Esophagus muscularis mucosa (tissue), 4 donors: Measurements from ENCODE around the gene ABCA2. TPM values are rescaled to one million over a fixed set of nuclear protein-coding genes. Genes with fewer than 3 reads are reported as not detected.
"Not testable (repeated sequence)": the region's sequence is repeated elsewhere in the genome, so short reads cannot be mapped to it uniquely, and the experiment has no call there.

Experiments used
- DNase-seq: peaks from one replicate; pipeline ENCODE4 v3.0.0-alpha.2; 2017; ENCODE audit errors: extremely low spot score
- H3K27ac ChIP-seq, 4 donors: fragments of 200-600 bp; sonication (generic); replicated peaks in 1 of 4; 1 replicate in 3 of 4; 2 replicates in 1 of 4; pipeline ENCODE4 v1.5.1; 2016 to 2019; ENCODE audit warnings: mild to moderate bottlenecking in 1 of 4
- H3K27me3 ChIP-seq, 4 donors: fragments of 200-600 bp; sonication (generic); one replicate each; pipeline versions ENCODE4 v1.5.1 to v1.6.0; 2016 to 2019
- H3K36me3 ChIP-seq, 4 donors: fragments of 200-600 bp; sonication (generic); one replicate each; pipeline ENCODE4 v1.5.1; 2016 to 2019
- H3K4me1 ChIP-seq, 4 donors: fragments of 200-600 bp; sonication (generic); one replicate each; pipeline ENCODE4 v1.5.1; 2016 to 2019
- H3K4me3 ChIP-seq, 4 donors: fragments of 200-600 bp; sonication (generic); 1 replicate in 2 of 4; 2 replicates in 2 of 4; pipeline ENCODE4 v1.5.1; 2016 to 2019; ENCODE audit warnings: mild to moderate bottlenecking in 4 of 4, moderate library complexity in 1 of 4
- H3K9me3 ChIP-seq, 4 donors: fragments of 200-600 bp; sonication (generic); 1 replicate in 3 of 4; 2 replicates in 1 of 4; pipeline ENCODE4 v1.5.1; 2016 to 2019
- EP300 ChIP-seq: sonication (generic); formaldehyde crosslinking; IDR thresholded peaks from one replicate; pipeline ENCODE4 v1.6.1; 2017; ENCODE audit warnings: antibody characterized with exemption
- POLR2A ChIP-seq: fragments of 450-650 bp; IDR thresholded peaks from one replicate; pipeline ENCODE4 v1.6.1; 2017; ENCODE audit warnings: antibody characterized with exemption, moderate library complexity, mild to moderate bottlenecking, low read depth
- POLR2AphosphoS5 ChIP-seq, 2 donors: sonication (generic); formaldehyde crosslinking; IDR thresholded peaks; one replicate each; pipeline ENCODE4 v1.6.1; 2017; ENCODE audit warnings: antibody characterized with exemption in 2 of 2
- WGBS: methylation state at CpG from one replicate; pipeline ENCODE4 v1.1.5; 2018; 5-methylcytosine and 5-hydroxymethylcytosine counted together
- intact Hi-C: fragments of 100-400 bp; cut with DNase I; formaldehyde crosslinking; loops from one replicate; pipeline ENCODE4 v1.15.1; 2023
- total RNA-seq, 4 donors: library from RNA; depleted of rRNA; stranded (reverse); fragments of >200 nt; gene quantifications; one replicate each; pipeline versions ENCODE4 v1.1.0 to v1.2.1, GENCODE V29; 2016
- TF ChIP-seq, protein P1 (sequence below), 3 experiments: fragments of 200-600 bp in 2 of 3; fragments of 450-650 bp in 1 of 3; sonication (generic) in 2 of 3; IDR thresholded peaks; one replicate each; pipeline ENCODE4 v1.5.1; 2017 to 2019; ENCODE audit warnings: antibody characterized with exemption in 3 of 3, mild to moderate bottlenecking in 2 of 3, moderate library complexity in 1 of 3

Gene ABCA2
- total RNA-seq, 4 donors from 2014 or later, result 17.4 to 30.9 (median 21.6) TPM

DNA sequence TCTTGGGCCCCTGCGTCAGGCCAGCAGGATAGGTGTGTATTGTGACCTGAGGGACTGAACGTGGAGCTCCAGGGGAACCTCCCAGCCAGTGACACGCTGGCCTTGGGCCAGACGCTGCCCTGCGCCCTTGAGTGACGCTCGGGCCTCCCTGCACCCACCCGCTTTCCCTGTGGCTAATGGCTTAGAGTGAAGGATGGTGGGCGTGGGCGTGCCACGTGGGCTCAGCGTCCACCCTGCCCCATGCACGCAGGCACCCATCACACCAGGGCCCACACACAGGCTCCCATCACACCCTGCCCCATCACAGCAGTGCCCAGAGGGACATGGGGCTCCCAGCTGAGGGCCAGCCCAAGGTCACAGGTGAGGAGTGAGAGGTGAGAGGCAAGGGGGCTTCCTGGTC, 9.0 kb upstream of the ABCA2 start:
- TF ChIP-seq POLR2AphosphoS5 (IDR thresholded peaks at IDR 0.05), result no peak
- H3K9me3 ChIP-seq, result no peaks in the 10 kb centered on the region
- peaks cover 0 to 8% (median 0%) of the 10 kb centered on the region in 4 donors for H3K27me3 ChIP-seq
- H3K4me1 ChIP-seq, result peaks cover 14 to 22% (median 18%) of the 10 kb centered on the region in 4 donors
- WGBS, result 82% methylated on average over 5 of the region's 13 CpGs
- DNase-seq, result no peak
- H3K36me3 ChIP-seq, result peaks cover 8 to 51% (median 47%) of the 10 kb centered on the region in 4 donors
- H3K27ac ChIP-seq, result no peak overlapping the region
- no peak overlapping the region for H3K4me3 ChIP-seq
- intact Hi-C loops, result loop anchor here (5.0 kb wide), 1 partner anchor 90 kb away; the partner anchor contains the start of gene C8G

DNA sequence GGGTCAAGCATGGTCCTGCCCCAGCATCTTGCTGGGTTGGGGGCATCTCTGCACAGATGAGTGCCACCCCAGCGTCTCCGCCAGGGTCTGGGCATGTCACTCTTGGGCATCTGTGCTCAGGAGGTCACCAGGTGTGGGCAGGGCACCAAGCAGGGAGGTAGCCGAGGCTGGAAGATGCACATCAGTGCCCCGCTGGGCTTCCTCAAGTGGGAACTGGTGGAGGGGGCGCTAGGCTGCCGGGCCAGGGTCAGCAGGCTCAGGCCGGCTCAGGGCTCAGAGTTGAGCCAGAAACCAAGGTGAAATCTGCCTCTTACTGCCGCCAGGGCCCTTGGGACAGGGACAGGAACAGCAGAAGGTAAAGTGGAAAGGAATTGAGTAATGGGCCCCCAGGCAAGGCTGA, 7.9 kb upstream of the ABCA2 start:
- Histone ChIP-seq H3K4me3 (no peak overlapping the region), H3K4me1 (peaks cover 9 to 19% (median 14%) of the 10 kb centered on the region in 4 donors), H3K27me3 (peaks cover 0 to 8% (median 0%) of the 10 kb centered on the region in 4 donors), H3K36me3 (peaks cover 8 to 41% (median 37%) of the 10 kb centered on the region in 4 donors), H3K9me3 (no peaks in the 10 kb centered on the region), H3K27ac (no peak overlapping the region)
- 83% methylated on average over 5 of the region's 8 CpGs for WGBS
- no peak for DNase-seq
- intact Hi-C loops, result loop anchor here (2.0 to 5.0 kb wide), 2 partner anchors 89 to 249 kb away; partner anchors contain the start of gene C8G
- TF ChIP-seq EP300 (no peak), POLR2A (no peak), POLR2AphosphoS5 (IDR thresholded peaks at IDR 0.05) (no peak)
- TF ChIP-seq, protein P1, sequence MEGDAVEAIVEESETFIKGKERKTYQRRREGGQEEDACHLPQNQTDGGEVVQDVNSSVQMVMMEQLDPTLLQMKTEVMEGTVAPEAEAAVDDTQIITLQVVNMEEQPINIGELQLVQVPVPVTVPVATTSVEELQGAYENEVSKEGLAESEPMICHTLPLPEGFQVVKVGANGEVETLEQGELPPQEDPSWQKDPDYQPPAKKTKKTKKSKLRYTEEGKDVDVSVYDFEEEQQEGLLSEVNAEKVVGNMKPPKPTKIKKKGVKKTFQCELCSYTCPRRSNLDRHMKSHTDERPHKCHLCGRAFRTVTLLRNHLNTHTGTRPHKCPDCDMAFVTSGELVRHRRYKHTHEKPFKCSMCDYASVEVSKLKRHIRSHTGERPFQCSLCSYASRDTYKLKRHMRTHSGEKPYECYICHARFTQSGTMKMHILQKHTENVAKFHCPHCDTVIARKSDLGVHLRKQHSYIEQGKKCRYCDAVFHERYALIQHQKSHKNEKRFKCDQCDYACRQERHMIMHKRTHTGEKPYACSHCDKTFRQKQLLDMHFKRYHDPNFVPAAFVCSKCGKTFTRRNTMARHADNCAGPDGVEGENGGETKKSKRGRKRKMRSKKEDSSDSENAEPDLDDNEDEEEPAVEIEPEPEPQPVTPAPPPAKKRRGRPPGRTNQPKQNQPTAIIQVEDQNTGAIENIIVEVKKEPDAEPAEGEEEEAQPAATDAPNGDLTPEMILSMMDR (IDR thresholded peaks at IDR 0.05), result no peak

DNA sequence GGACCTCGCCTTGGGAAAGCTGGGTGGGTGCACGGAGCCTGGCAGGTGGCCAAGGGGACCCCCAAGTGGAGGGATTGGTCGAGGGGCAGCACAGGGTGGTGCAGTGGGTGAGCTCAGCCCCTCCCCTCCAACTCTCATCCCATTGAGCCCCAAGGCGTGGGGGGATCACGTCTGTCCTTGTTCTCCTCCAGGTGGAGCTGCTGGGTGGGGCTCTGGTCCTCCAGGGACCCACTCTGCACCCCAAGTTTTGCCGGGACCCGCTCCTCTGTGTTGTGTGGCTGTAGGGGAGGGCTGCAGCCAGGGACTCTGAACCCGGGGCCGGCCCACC, 7.4 kb upstream of the ABCA2 start:
- Histone ChIP-seq H3K36me3 (peaks cover 3 to 37% (median 33%) of the 10 kb centered on the region in 4 donors), H3K27ac (no peak overlapping the region), H3K27me3 (peaks cover 0 to 8% (median 0%) of the 10 kb centered on the region in 4 donors), H3K4me1 (peaks cover 9 to 16% (median 14%) of the 10 kb centered on the region in 4 donors), H3K4me3 (no peak overlapping the region), H3K9me3 (no peaks in the 10 kb centered on the region)
- WGBS, result 30% methylated on average over 7 of the region's 9 CpGs
- intact Hi-C loops, result loop anchor here (2.0 to 5.0 kb wide), 2 partner anchors 88 to 249 kb away; partner anchors contain the start of gene C8G
- TF ChIP-seq EP300, result no peak
- TF ChIP-seq, protein P1 (IDR thresholded peaks at IDR 0.05), result peak in 1 of 3 experiments; percentile 8
- DNase-seq, result no peak

- Histone ChIP-seq H3K4me1 (peaks cover 9 to 17% (median 14%) of the 10 kb centered on the region in 4 donors), H3K9me3 (no peaks in the 10 kb centered on the region), H3K27ac (no peak overlapping the region), H3K36me3 (peaks cover 0 to 31% (median 27%) of the 10 kb centered on the region in 4 donors), H3K27me3 (peaks cover 0 to 8% (median 0%) of the 10 kb centered on the region in 4 donors), H3K4me3 (peak overlapping the region in 1 of 4 donors; percentile 25)
- intact Hi-C loops, result loop anchor here (2.0 to 5.0 kb wide), 2 partner anchors 88 to 248 kb away; partner anchors contain the start of gene C8G
- DNase-seq, result no peak
- peak in 1 of 2 donors; percentile 54 for TF ChIP-seq POLR2AphosphoS5 (IDR thresholded peaks at IDR 0.05)
- no peak for TF ChIP-seq POLR2A
- TF ChIP-seq, protein P1 (IDR thresholded peaks at IDR 0.05), result peak; percentile 88 to 94 (median 90)
- 21% methylated on average over 10 of the region's 24 CpGs for WGBS
Measured at GRCh38 chr9:137034709-137035506, 6.9 kb upstream of the ABCA2 start.

DNA sequence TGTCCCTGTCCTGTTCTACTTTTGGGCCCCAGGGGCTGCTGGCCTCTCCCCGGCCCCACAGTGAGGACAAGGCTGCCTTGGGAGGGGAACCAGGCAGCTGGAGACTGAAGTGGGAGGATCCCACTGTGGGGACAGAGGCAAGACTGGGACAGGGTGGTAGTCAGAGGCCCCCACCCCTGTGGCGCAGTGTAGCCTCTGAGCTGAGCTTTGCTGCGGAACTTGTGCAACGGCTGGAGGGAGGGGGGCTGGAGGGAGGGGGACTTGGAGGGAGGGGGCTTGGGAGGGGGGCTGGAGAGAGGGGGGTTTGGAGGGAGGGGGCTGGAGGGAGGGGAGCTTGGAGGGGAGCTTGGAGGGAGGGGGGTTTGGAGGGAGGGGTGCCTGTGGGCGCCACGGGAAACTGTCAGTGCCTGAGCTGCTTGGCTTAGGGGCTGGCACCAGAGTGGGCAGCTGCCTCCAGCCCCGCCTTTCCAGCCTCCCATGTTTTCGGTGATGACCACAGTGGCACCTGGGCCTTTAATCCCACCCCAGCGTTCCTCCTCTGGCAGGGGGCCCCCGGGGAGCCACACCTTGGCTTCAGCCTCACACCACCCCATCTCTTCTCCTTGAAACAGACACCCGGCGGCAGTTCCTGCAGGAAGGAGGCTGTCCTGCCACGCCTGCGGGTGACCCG, 6.1 kb upstream of the ABCA2 start:
- Histone ChIP-seq H3K36me3 (peaks cover 0 to 24% (median 20%) of the 10 kb centered on the region in 4 donors), H3K4me3 (peak overlapping the region in 3 of 4 donors; percentile 14 to 39 (median 27)), H3K27ac (no peak overlapping the region), H3K4me1 (peaks cover 11 to 25% (median 20%) of the 10 kb centered on the region in 4 donors), H3K9me3 (no peaks in the 10 kb centered on the region), H3K27me3 (peaks cover 0 to 8% (median 0%) of the 10 kb centered on the region in 4 donors)
- WGBS, result 47% methylated on average over 11 of the region's 15 CpGs
- DNase-seq, result no peak
- intact Hi-C loops, result loop anchor here (2.0 kb wide), 1 partner anchor 247 kb away; no protein-coding TSS in a partner anchor
- TF ChIP-seq, protein P1 (IDR thresholded peaks at IDR 0.05), result no peak
- TF ChIP-seq POLR2A (no peak), POLR2AphosphoS5 (IDR thresholded peaks at IDR 0.05) (no peak)

DNA sequence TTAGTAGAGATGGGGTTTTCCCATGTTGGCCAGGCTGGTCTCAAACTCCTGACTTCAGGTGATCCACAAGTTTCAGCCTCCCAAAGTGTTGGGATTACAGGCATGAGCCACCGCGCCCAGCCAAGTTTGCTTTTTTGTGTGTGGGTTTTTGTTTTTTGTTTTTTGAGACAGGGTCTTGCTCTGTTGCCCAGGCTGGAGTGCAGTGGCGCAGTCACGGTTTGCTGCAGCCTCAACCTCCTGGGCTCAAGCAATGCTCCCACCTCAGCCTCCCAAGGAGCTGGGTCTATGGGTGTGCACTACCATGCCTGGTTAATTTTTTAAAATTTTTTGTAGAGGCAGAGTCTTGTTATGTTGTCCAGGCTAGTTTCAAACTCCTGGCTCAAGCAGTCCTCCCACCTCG, 5.4 kb upstream of the ABCA2 start:
- H3K27ac ChIP-seq, DNase-seq, intact Hi-C loops, H3K9me3 ChIP-seq, H3K27me3 ChIP-seq: not testable (repeated sequence)
- peak overlapping the region in 3 of 4 donors; percentile 14 to 39 (median 27) for H3K4me3 ChIP-seq
- peaks cover 0 to 17% (median 13%) of the 10 kb centered on the region in 4 donors for H3K36me3 ChIP-seq
- peaks cover 18 to 32% (median 27%) of the 10 kb centered on the region in 4 donors for H3K4me1 ChIP-seq
- WGBS, result 92% methylated on average over 5 of the region's 5 CpGs
